NT2/D1 (cell line): Measurements from ENCODE around the gene ROPN1L.
"Not testable (repeated sequence)": the region's sequence is repeated elsewhere in the genome, so short reads cannot be mapped to it uniquely, and the experiment has no call there.

Experiments used
- DNase-seq: peaks from one replicate; pipeline ENCODE4 v3.0.0-alpha.2; 2011; ENCODE audit warnings: low read depth, low spot score
- H3K27me3 ChIP-seq: 2 replicates; pipeline ENCODE4 v1.6.0; 2011; ENCODE audit warnings: mild to moderate bottlenecking; ENCODE audit not compliant: insufficient read length, insufficient read depth
- H3K36me3 ChIP-seq: 2 replicates; pipeline ENCODE4 v1.6.1; 2011; ENCODE audit warnings: mild to moderate bottlenecking, low read length, mixed read lengths; ENCODE audit not compliant: insufficient read depth, insufficient read length
- H3K4me1 ChIP-seq: 2 replicates; pipeline ENCODE4 v1.5.1; 2011; ENCODE audit not compliant: insufficient read depth, insufficient read length
- H3K4me3 ChIP-seq: 2 replicates; pipeline ENCODE4 v1.5.1; 2011; ENCODE audit warnings: low read depth; ENCODE audit not compliant: insufficient read length
- H3K9ac ChIP-seq: 2 replicates; pipeline ENCODE4 v1.6.0; 2011; ENCODE audit warnings: low read depth; ENCODE audit not compliant: insufficient read length
- H3K9me3 ChIP-seq: 2 replicates; pipeline ENCODE4 v1.5.1; 2011; ENCODE audit warnings: mild to moderate bottlenecking, low read length; ENCODE audit not compliant: insufficient read depth
- SUZ12 ChIP-seq: IDR thresholded peaks from 2 replicates; pipeline ENCODE4 v1.6.1; 2011; ENCODE audit not compliant: insufficient read length, insufficient read depth; ENCODE audit errors: extremely low read depth
- YY1 ChIP-seq: IDR thresholded peaks from 2 replicates; pipeline ENCODE4 v1.6.1; 2011; ENCODE audit not compliant: insufficient read length, insufficient read depth
- ZNF274 ChIP-seq: IDR thresholded peaks from 2 replicates; pipeline ENCODE4 v1.6.1; 2011; ENCODE audit warnings: mild to moderate bottlenecking, low read depth, low read length

The ROPN1L gene

GRCh38 chr5:10488144-10488543 is 46.5 kb downstream of the ROPN1L start:
- Histone ChIP-seq H3K36me3 (no peaks in the 10 kb centered on the region), H3K4me3 (no peak overlapping the region), H3K9ac (no peak overlapping the region), H3K9me3 (no peaks in the 10 kb centered on the region), H3K4me1 (peaks cover 7% of the 10 kb centered on the region), H3K27me3 (peaks cover 8% of the 10 kb centered on the region)
- no peak for DNase-seq
- TF ChIP-seq SUZ12 (no peak), ZNF274 (no peak), YY1 (no peak)

GRCh38 chr5:10489810-10490426 is 48.2 kb downstream of the ROPN1L start:
- H3K4me3 ChIP-seq = no peak overlapping the region
- H3K9ac ChIP-seq = no peak overlapping the region
- no peak for DNase-seq
- TF ChIP-seq ZNF274 (no peak), YY1 (no peak), SUZ12 (no peak)
- H3K9me3 ChIP-seq = peaks cover 16% of the 10 kb centered on the region; the same call in 1 of the 2 replicates
- H3K4me1 ChIP-seq = peaks cover 7% of the 10 kb centered on the region
- H3K27me3 ChIP-seq = no peaks in the 10 kb centered on the region
- H3K36me3 ChIP-seq = no peaks in the 10 kb centered on the region

GRCh38 chr5:10490927-10491672 is 49.4 kb downstream of the ROPN1L start:
- H3K27me3 ChIP-seq = no peaks in the 10 kb centered on the region
- H3K4me3 ChIP-seq = no peak overlapping the region
- peaks cover 20% of the 10 kb centered on the region; the same call in 1 of the 2 replicates for H3K9me3 ChIP-seq
- H3K36me3 ChIP-seq = no peaks in the 10 kb centered on the region
- no peak overlapping the region for H3K9ac ChIP-seq
- DNase-seq = no peak
- TF ChIP-seq SUZ12 (no peak), YY1 (no peak), ZNF274 (no peak)
- peaks cover 7% of the 10 kb centered on the region for H3K4me1 ChIP-seq

GRCh38 chr5:10491673-10492026 is 50.0 kb downstream of the ROPN1L start:
- H3K36me3 ChIP-seq = no peaks in the 10 kb centered on the region
- peaks cover 20% of the 10 kb centered on the region; the same call in 1 of the 2 replicates for H3K9me3 ChIP-seq
- no peak for DNase-seq
- TF ChIP-seq ZNF274 = no peak
- TF ChIP-seq SUZ12 = no peak
- no peak for TF ChIP-seq YY1
- H3K27me3 ChIP-seq = no peaks in the 10 kb centered on the region
- peaks cover 7% of the 10 kb centered on the region for H3K4me1 ChIP-seq
- H3K9ac ChIP-seq = no peak overlapping the region
- H3K4me3 ChIP-seq = no peak overlapping the region

GRCh38 chr5:10493884-10494283 is 52.2 kb downstream of the ROPN1L start:
- no peaks in the 10 kb centered on the region for H3K36me3 ChIP-seq
- H3K9me3 ChIP-seq = peaks cover 20% of the 10 kb centered on the region; the same call in 1 of the 2 replicates
- TF ChIP-seq ZNF274 (no peak), SUZ12 (no peak), YY1 (no peak)
- H3K9ac ChIP-seq = no peak overlapping the region
- no peak for DNase-seq
- no peak overlapping the region for H3K4me3 ChIP-seq
- no peaks in the 10 kb centered on the region for H3K4me1 ChIP-seq
- no peaks in the 10 kb centered on the region for H3K27me3 ChIP-seq

GRCh38 chr5:10494497-10494896 is 52.8 kb downstream of the ROPN1L start:
- not testable (repeated sequence) for H3K4me3 ChIP-seq, H3K27me3 ChIP-seq, H3K36me3 ChIP-seq, H3K9ac ChIP-seq, DNase-seq, H3K4me1 ChIP-seq
- H3K9me3 ChIP-seq = peaks cover 20% of the 10 kb centered on the region; the same call in 1 of the 2 replicates

GRCh38 chr5:10497554-10497953 is 55.9 kb downstream of the ROPN1L start:
- TF ChIP-seq YY1 (no peak), ZNF274 (no peak)
- Histone ChIP-seq H3K4me1 (peaks cover 1% of the 10 kb centered on the region), H3K9me3 (peaks cover 20% of the 10 kb centered on the region; the same call in 1 of the 2 replicates), H3K9ac (no peak overlapping the region), H3K36me3 (no peaks in the 10 kb centered on the region), H3K27me3 (no peaks in the 10 kb centered on the region), H3K4me3 (no peak overlapping the region)
- no peak for DNase-seq
